Fibroblast of pulmonary artery (primary cell): ENCODE measurements around the gene ATL1.
"Not testable (repeated sequence)": the region's sequence is repeated elsewhere in the genome, so short reads cannot be mapped to it uniquely, and the experiment has no call there.

ENCODE experiments used
- DNase-seq: peaks from one replicate; pipeline ENCODE4 v3.0.0-alpha.2; 2010; ENCODE audit warnings: low read depth
- H3K4me3 ChIP-seq: replicated peaks from 2 replicates; pipeline ENCODE4 v1.5.1; 2011; ENCODE audit warnings: low read depth, mild to moderate bottlenecking, control low read depth, low read length, moderate library complexity
- CTCF ChIP-seq: IDR thresholded peaks from 2 replicates; pipeline ENCODE4 v1.5.1; 2011; ENCODE audit warnings: mild to moderate bottlenecking, control low read depth, low read length, inconsistent platforms; ENCODE audit errors: missing control alignments

Gene ATL1

GRCh38 chr14:50619569-50620141, 59.7 kb downstream of the ATL1 start:
- peak; percentile 85 for TF ChIP-seq CTCF
- no peak overlapping the region for H3K4me3 ChIP-seq
- peak; percentile 70 for DNase-seq

DNA sequence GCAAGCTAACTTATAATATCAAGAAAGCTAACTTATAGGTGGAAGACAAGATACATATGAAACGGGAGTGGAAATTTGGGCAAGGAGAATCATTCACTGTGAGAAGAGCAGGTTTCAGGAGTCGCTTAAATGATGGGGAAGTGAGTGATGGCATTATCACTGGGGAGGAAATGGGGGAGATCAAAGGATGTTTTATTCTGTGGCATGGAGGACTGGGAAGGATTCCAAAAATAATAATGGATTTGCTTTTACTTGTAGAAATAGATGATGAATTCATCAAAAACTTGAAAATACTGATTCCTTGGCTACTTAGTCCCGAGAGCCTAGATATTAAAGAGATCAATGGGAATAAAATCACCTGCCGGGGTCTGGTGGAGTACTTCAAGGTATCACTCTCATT, 60.4 kb downstream of the ATL1 start:
- peak; percentile 24 for DNase-seq
- H3K4me3 ChIP-seq: no peak overlapping the region
- TF ChIP-seq CTCF: no peak

DNA sequence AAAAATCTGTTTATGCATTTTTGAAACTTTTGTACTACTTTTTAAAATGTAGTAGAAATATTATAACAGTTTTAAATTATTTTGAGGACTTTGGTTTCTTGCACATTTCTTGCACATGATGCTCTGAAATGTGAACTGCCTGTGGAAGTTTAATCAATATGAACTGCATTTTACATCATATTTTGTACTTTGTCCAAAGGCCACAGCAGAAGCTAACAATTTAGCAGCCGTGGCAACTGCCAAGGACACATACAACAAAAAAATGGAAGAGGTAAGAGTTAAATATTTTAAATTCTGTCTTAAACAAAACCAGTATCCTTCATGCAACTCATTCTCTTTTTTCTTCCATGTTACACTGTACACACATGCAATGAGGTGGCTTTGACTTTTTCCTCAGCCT, 63.0 kb downstream of the ATL1 start:
- DNase-seq: no peak
- TF ChIP-seq CTCF: no peak
- no peak overlapping the region for H3K4me3 ChIP-seq

GRCh38 chr14:50624447-50624846, 64.5 kb downstream of the ATL1 start:
- DNase-seq: no peak
- H3K4me3 ChIP-seq: no peak overlapping the region
- TF ChIP-seq CTCF: no peak

DNA sequence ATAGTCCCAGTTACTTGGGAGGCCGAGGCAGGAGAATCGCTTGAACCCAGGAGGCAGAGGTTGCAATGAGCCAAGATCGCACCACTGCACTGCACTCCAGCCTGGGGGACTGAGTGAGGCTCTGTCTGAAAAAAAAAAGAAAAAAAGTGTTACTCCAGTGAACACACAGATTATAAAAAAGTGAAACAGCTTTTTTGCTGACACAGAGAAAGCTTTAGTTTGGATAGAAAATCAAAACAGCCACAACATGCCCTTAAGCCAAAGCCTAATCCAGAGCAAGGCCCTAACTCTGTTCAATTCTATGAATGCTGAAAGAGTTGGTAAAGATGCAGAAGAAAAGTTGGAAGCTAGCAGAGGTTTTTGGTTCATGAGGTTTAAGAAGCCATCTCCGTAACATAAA, 65.0 kb downstream of the ATL1 start:
- not testable (repeated sequence) for DNase-seq, H3K4me3 ChIP-seq

GRCh38 chr14:50631408-50631821, 71.5 kb downstream of the ATL1 start:
- DNase-seq: peak; percentile 14
- no peak for TF ChIP-seq CTCF
- H3K4me3 ChIP-seq: no peak overlapping the region

DNA sequence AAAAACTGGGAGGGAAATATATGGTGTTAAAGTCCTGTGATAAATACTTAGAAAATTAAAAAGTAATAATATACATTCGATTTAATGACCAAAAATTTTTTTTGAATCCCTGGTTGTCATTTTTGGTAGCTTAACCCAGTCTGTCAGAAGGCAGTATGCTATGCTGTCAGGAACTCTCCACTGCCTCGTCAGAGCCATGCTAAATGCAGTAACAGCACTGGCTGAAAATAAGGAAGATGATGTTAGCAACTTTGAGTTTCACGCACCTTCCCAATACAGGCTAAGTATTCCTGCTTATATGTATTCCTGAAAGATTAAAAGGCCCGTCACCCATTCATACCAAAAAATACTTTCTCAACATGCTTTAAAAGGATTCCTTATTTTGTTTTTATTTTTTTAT, 74.0 kb downstream of the ATL1 start:
- TF ChIP-seq CTCF: no peak
- no peak for DNase-seq
- H3K4me3 ChIP-seq: no peak overlapping the region
